Stomach (tissue), 9 donors: ENCODE data around the gene EPHA10. TPM values are rescaled to one million over a fixed set of nuclear protein-coding genes. Genes with fewer than 3 reads are reported as not detected.
"Not testable (repeated sequence)": the region's sequence is repeated elsewhere in the genome, so short reads cannot be mapped to it uniquely, and the experiment has no call there.

Experiments
- DNase-seq, 2 donors: peaks; one replicate each; pipeline versions ENCODE4 v3.0.0 to v3.0.0-alpha.2; 2013 to 2019
- H3K27ac ChIP-seq, 5 donors: fragments of 200-600 bp in 4 of 5; sonication (generic) in 4 of 5; one replicate each; pipeline ENCODE4 v1.5.1; 2013 to 2019; ENCODE audit warnings: mild to moderate bottlenecking in 1 of 5, moderate library complexity in 1 of 5
- H3K27me3 ChIP-seq, 3 donors: fragments of 200-600 bp; sonication (generic); one replicate each; pipeline ENCODE4 v1.5.1; 2017 to 2019; ENCODE audit warnings: mixed run types in 1 of 3
- H3K36me3 ChIP-seq, 4 donors: fragments of 200-600 bp; sonication (generic); 1 replicate in 3 of 4; 2 replicates in 1 of 4; pipeline ENCODE4 v1.5.1; 2016 to 2019
- H3K4me1 ChIP-seq, 4 donors: fragments of 200-600 bp; sonication (generic); one replicate each; pipeline ENCODE4 v1.5.1; 2016 to 2019
- H3K4me3 ChIP-seq, 4 donors: fragments of 200-600 bp; sonication (generic) in 3 of 4; one replicate each; pipeline ENCODE4 v1.5.1; 2016 to 2019; ENCODE audit warnings: mild to moderate bottlenecking in 1 of 4
- H3K9me3 ChIP-seq, 4 donors: fragments of 200-600 bp; sonication (generic); one replicate each; pipeline ENCODE4 v1.5.1; 2016 to 2019
- CTCF ChIP-seq, 7 experiments: fragments of 450-650 bp in 4 of 7; fragments of 200-600 bp in 3 of 7; sonication (generic) in 3 of 7; IDR thresholded peaks; one replicate each; pipeline ENCODE4 v1.5.1; 2016 to 2019; ENCODE audit warnings: antibody characterized with exemption in 7 of 7, control low read depth in 2 of 7, mild to moderate bottlenecking in 1 of 7
- EP300 ChIP-seq: sonication (generic); formaldehyde crosslinking; IDR thresholded peaks from one replicate; pipeline ENCODE4 v1.6.1; 2017; ENCODE audit warnings: antibody characterized with exemption
- POLR2A ChIP-seq, 4 donors: fragments of 450-650 bp; IDR thresholded peaks; one replicate each; pipeline ENCODE4 v1.6.1; 2016; ENCODE audit warnings: antibody characterized with exemption in 4 of 4, control low read depth in 2 of 4, mild to moderate bottlenecking in 1 of 4, moderate library complexity in 1 of 4
- POLR2AphosphoS5 ChIP-seq, 3 donors: sonication (generic); formaldehyde crosslinking; IDR thresholded peaks; one replicate each; pipeline ENCODE4 v1.6.1; 2016; ENCODE audit warnings: antibody characterized with exemption in 3 of 3
- WGBS, 5 donors: extraction: QIAGEN DNeasy Blood & Tissue Kit in 3 of 5; methylation state at CpG; one replicate each; pipeline versions ENCODE4 v1.1.5 to v1.1.7; 2013 to 2018; 5-methylcytosine and 5-hydroxymethylcytosine counted together
- intact Hi-C: fragments of 100-400 bp; cut with DNase I; formaldehyde crosslinking; loops from one replicate; pipeline ENCODE4 v1.15.1; 2023; ENCODE audit warnings: low total_unique reads
- polyA plus RNA-seq, 3 donors: library from polyadenylated mRNA; stranded (reverse); fragments of 200-250 nt; gene quantifications; one replicate each; pipeline ENCODE4 v1.2.3, GENCODE V29; 2013
- total RNA-seq, 5 donors: library from RNA; depleted of rRNA; stranded (reverse); fragments of >200 nt; gene quantifications; one replicate each; pipeline versions ENCODE4 v1.1.0 to v1.2.3, GENCODE V29; 2014 to 2016
- donor health status: healthy with polysubstance abuse.
- donor health status: Bipolar disorder and iron deficiency.
- donor health status: healthy.

EPHA10 gene
- total and polyA plus RNA-seq, 8 donors, result 0.18 to 212 (median 1.8) TPM; not detected in 1

- peaks cover 28 to 54% (median 42%) of the 10 kb centered on the region in 4 donors for H3K4me1 ChIP-seq
- H3K4me3 ChIP-seq, result peak overlapping the region; percentile 78 to 98 (median 94)
- H3K36me3 ChIP-seq, result peaks cover 1 to 22% (median 15%) of the 10 kb centered on the region in 4 donors
- H3K9me3 ChIP-seq, result no peaks in the 10 kb centered on the region
- peak overlapping the region; percentile 82 to 91 (median 90) for H3K27ac ChIP-seq
- intact Hi-C loops, result no loop called here
- DNase-seq, result peak; percentile 59 to 78
- WGBS, 5 donors, result 1 to 7% (median 1%) methylated on average over 10 to 45 of the region's 45 CpGs
- TF ChIP-seq POLR2AphosphoS5 (IDR thresholded peaks at IDR 0.05) (no peak), CTCF (IDR thresholded peaks at IDR 0.05) (peak in 1 of 7 experiments; percentile 22)
- no peaks in the 10 kb centered on the region for H3K27me3 ChIP-seq
Measured at GRCh38 chr1:37691497-37692077, 73.3 kb downstream of the EPHA10 start.

GRCh38 chr1:37688926-37689325, 76.0 kb downstream of the EPHA10 start:
- 74 to 90% (median 78%) methylated on average over 4 of the region's 4 CpGs for WGBS, 5 donors
- intact Hi-C loops, result no loop called here
- peak overlapping the region in 3 of 4 donors; percentile 92 to 98 (median 95) for H3K4me3 ChIP-seq

GRCh38 chr1:37687764-37688163, 77.2 kb downstream of the EPHA10 start:
- H3K27ac ChIP-seq, intact Hi-C loops, H3K4me3 ChIP-seq, DNase-seq, H3K9me3 ChIP-seq, H3K27me3 ChIP-seq: not testable (repeated sequence)
- Histone ChIP-seq H3K4me1 (peaks cover 24 to 44% (median 37%) of the 10 kb centered on the region in 4 donors), H3K36me3 (peaks cover 29 to 56% (median 51%) of the 10 kb centered on the region in 4 donors)
- WGBS, 5 donors, result 86 to 96% (median 92%) methylated on average over 2 of the region's 2 CpGs

More at GRCh38 chr1:37688926-37689325, 76.0 kb downstream of the EPHA10 start:
- Histone ChIP-seq H3K36me3 (peaks cover 22 to 44% (median 39%) of the 10 kb centered on the region in 4 donors), H3K27ac (peak overlapping the region in 2 of 5 donors; percentile 70 to 90), H3K4me1 (peaks cover 28 to 54% (median 42%) of the 10 kb centered on the region in 4 donors), H3K27me3 (no peaks in the 10 kb centered on the region), H3K9me3 (no peaks in the 10 kb centered on the region)
- no peak for TF ChIP-seq EP300
- TF ChIP-seq POLR2A (IDR thresholded peaks at IDR 0.05), result no peak
- no peak for TF ChIP-seq CTCF (IDR thresholded peaks at IDR 0.05)
- DNase-seq, result no peak

- WGBS, 5 donors, result 92 to 95% (median 93%) methylated on average over 3 of the region's 3 CpGs
- Histone ChIP-seq H3K9me3 (no peaks in the 10 kb centered on the region), H3K4me3 (no peak overlapping the region), H3K27ac (no peak overlapping the region), H3K36me3 (peaks cover 30 to 64% (median 61%) of the 10 kb centered on the region in 4 donors), H3K27me3 (no peaks in the 10 kb centered on the region), H3K4me1 (peaks cover 12 to 31% (median 23%) of the 10 kb centered on the region in 4 donors)
- DNase-seq, result no peak
- TF ChIP-seq POLR2A (IDR thresholded peaks at IDR 0.05) (no peak), CTCF (IDR thresholded peaks at IDR 0.05) (no peak), POLR2AphosphoS5 (IDR thresholded peaks at IDR 0.05) (no peak), EP300 (no peak)
- intact Hi-C loops, result no loop called here
Measured at GRCh38 chr1:37685722-37686121, 79.2 kb downstream of the EPHA10 start.

- DNase-seq, H3K4me3 ChIP-seq, H3K27ac ChIP-seq, H3K27me3 ChIP-seq, H3K9me3 ChIP-seq: not testable (repeated sequence)
- 89 to 93% (median 91%) methylated on average over 9 of the region's 9 CpGs for WGBS, 5 donors
- intact Hi-C loops, result loop anchor here (5.0 kb wide), 1 partner anchor 82 kb away; no protein-coding TSS in a partner anchor
- Histone ChIP-seq H3K36me3 (peaks cover 30 to 68% (median 64%) of the 10 kb centered on the region in 4 donors), H3K4me1 (peaks cover 3 to 20% (median 10%) of the 10 kb centered on the region in 4 donors)
Measured at GRCh38 chr1:37684182-37684581, 80.7 kb downstream of the EPHA10 start.
